HepG2 (cell line): ENCODE data around the gene SLC12A1. TPM values are rescaled to one million over a fixed set of nuclear protein-coding genes. Genes with fewer than 3 reads are reported as not detected.

ENCODE experiments used
- ARID3A ChIP-seq: IDR thresholded peaks from 2 replicates; pipeline ENCODE4 v1.6.1; 2012; ENCODE audit warnings: low read depth, low read length, improper control_type of control experiment
- ARID5B ChIP-seq: IDR thresholded peaks from 2 replicates; pipeline ENCODE4 v1.4.0; 2020; ENCODE audit warnings: mild to moderate bottlenecking, missing genetic modification reagents
- KLF12 ChIP-seq: sonication (generic); formaldehyde crosslinking; IDR thresholded peaks from 2 replicates; pipeline ENCODE4 v1.4.0; 2020; ENCODE audit warnings: missing genetic modification reagents, borderline replicate concordance
- SNAPC2 ChIP-seq: sonication (generic); formaldehyde crosslinking; IDR thresholded peaks from 2 replicates; pipeline ENCODE4 v1.8.1; 2022; ENCODE audit warnings: mild to moderate bottlenecking, missing genetic modification reagents
- ZBTB39 ChIP-seq: sonication (generic); formaldehyde crosslinking; IDR thresholded peaks from 2 replicates; pipeline ENCODE4 v1.5.0; 2020; ENCODE audit warnings: missing genetic modification reagents
- polyA plus RNA-seq, 8 experiments: library from polyadenylated mRNA; depleted of rRNA in 3 of 8; stranded (reverse) in 7 of 8; unstranded in 1 of 8; fragments of >200 nt; fragmentation: Illumina TruSeq in 4 of 8; extraction: Trizol in 4 of 8; gene quantifications; 2 replicates each; pipeline versions ENCODE4 v1.2.1 to v1.2.3, GENCODE V29; 2011 to 2016; ENCODE audit warnings: low read depth in 4 of 8, missing spikeins in 1 of 8, mixed read lengths in 1 of 8; ENCODE audit not compliant: insufficient read depth in 1 of 8
- total RNA-seq, 5 experiments: library from RNA; depleted of rRNA; stranded (reverse); fragments of >200 nt; fragmentation: Illumina TruSeq; extraction: Trizol; gene quantifications; 2 replicates each; pipeline ENCODE4 v1.2.3, GENCODE V29; 2016; ENCODE audit warnings: low read depth in 1 of 5
- TF ChIP-seq, protein P1 (sequence below): sonication (generic); formaldehyde crosslinking; IDR thresholded peaks from 2 replicates; pipeline ENCODE4 v1.8.1; 2023; ENCODE audit warnings: mild to moderate bottlenecking, moderate library complexity, missing genetic modification reagents

Gene SLC12A1
- total and polyA plus RNA-seq, 2 of the 13 experiments (the other 11 are each of a cell fraction or from before 2014, with no cell fraction given), result not detected

GRCh38 chr15:48343865-48344264, 137.8 kb downstream of the SLC12A1 start (continued):
- TF ChIP-seq ARID5B (CRISPR knock-in tag), result no peak
- no peak for TF ChIP-seq ARID3A
- TF ChIP-seq ZBTB39, result no peak
- no peak for TF ChIP-seq SNAPC2
- TF ChIP-seq, protein P1, sequence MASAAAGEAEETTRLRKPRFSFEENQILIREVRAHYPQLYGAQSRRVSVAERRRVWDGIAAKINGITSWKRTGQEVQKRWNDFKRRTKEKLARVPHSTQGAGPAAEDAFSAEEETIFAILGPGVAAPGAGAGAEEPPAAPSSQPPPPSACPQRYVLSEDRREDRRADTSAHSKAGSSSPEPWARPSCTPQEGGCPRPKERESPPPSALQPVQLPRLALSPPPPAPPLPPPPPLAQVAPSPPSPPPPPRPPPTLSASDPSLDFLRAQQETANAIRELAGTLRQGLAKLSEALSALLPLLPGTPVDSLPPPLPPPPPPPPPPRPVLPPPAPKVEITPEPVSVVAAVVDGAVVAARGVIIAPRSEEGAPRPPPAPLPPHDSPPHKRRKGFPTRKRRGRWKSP (CRISPR knock-in tag), result no peak
- TF ChIP-seq KLF12, result no peak
